Measurements from ENCODE around the gene GNG7.

- TF ChIP-seq TAF1 (IDR thresholded peaks at IDR 0.05; ENCODE audit: low read depth, low read length) (no peak), POLR2A (IDR thresholded peaks at IDR 0.05; ENCODE audit: low read depth, low read length) (no peak), SPI1 (IDR thresholded peaks at IDR 0.05; ENCODE audit: low read depth, low read length) (no peak), POLR2AphosphoS5 (IDR thresholded peaks at IDR 0.05; ENCODE audit: low read depth, low read length) (no peak), PAX5 (IDR thresholded peaks at IDR 0.05; ENCODE audit: insufficient read depth, low read length, severe bottlenecking) (no peak), POU2F2 (IDR thresholded peaks at IDR 0.05; ENCODE audit: low read depth, low read length) (no peak)
Measured at GRCh38 chr19:2711172-2711874, 8.8 kb upstream of the GNG7 start.

Data from GM12891 (cell line).